ENCODE measurements around the gene PTGR2. TPM values are rescaled to one million over a fixed set of nuclear protein-coding genes. Genes with fewer than 3 reads are reported as not detected.
"Not testable (repeated sequence)": the region's sequence is repeated elsewhere in the genome, so short reads cannot be mapped to it uniquely, and the experiment has no call there.

PTGR2 gene
- total RNA-seq, 1 experiment from 2014 or later, result 12.0 TPM

DNA sequence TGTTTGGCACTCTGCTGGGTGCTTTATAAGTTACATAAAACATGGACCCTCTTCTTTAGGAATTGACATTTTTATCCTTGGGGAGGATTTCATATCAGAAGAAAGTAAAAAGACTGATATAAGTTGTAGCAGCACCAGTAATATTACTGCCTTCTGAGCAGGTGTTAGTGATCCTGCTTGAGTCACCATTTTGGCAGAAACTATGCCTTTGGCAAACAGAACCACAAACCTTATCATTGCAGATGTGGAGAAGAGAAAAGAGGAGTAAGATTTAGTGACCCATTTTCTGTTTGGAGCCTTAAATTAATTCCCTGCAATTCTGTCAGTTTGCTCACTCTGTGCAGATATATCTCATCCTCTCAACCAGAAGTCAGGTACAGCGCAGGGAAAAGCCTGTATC lies 58.0 kb downstream of the PTGR2 start:
- no TSS peak for BruUV-seq (replicated peaks)
- H3K27ac Mint-ChIP-seq (ENCODE audit: unreplicated experiment), result no peak overlapping the region

DNA sequence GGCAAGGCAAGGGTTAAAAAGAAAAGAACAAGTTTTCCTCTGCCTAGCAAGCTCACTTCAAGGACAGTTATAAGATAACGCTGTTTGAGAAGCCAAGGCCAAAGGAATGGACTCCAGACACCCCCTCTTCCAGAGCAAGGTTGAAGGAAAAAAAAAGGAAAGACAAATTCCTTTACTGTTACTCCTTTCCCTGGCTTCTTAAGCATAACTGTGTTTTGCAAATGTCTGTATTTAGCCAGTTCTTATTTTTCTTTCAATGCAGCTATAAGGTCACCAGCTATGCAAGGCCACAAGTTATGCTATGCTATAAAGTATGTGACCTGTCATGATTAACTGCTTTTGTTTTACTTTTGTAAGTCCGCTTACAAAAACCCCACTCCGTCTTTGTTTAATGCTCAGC lies 61.6 kb downstream of the PTGR2 start:
- intact Hi-C loops (cut with micrococcal nuclease; ENCODE audit: unreplicated experiment), result no loop called here
- H3K36me3 Mint-ChIP-seq (ENCODE audit: insufficient read depth, unreplicated experiment), result peaks cover 24% of the 10 kb centered on the region
- H3K4me3 Mint-ChIP-seq (ENCODE audit: low read depth, unreplicated experiment), result no peak overlapping the region
- no peaks in the 10 kb centered on the region for H3K27me3 Mint-ChIP-seq (ENCODE audit: unreplicated experiment)
- no peaks in the 10 kb centered on the region for H3K4me1 Mint-ChIP-seq (ENCODE audit: low read depth, unreplicated experiment)
- CTCF ChIA-PET, result no interaction called here
- DNase-seq, result no peak
- TF ChIP-seq, protein P1, sequence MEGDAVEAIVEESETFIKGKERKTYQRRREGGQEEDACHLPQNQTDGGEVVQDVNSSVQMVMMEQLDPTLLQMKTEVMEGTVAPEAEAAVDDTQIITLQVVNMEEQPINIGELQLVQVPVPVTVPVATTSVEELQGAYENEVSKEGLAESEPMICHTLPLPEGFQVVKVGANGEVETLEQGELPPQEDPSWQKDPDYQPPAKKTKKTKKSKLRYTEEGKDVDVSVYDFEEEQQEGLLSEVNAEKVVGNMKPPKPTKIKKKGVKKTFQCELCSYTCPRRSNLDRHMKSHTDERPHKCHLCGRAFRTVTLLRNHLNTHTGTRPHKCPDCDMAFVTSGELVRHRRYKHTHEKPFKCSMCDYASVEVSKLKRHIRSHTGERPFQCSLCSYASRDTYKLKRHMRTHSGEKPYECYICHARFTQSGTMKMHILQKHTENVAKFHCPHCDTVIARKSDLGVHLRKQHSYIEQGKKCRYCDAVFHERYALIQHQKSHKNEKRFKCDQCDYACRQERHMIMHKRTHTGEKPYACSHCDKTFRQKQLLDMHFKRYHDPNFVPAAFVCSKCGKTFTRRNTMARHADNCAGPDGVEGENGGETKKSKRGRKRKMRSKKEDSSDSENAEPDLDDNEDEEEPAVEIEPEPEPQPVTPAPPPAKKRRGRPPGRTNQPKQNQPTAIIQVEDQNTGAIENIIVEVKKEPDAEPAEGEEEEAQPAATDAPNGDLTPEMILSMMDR (IDR thresholded peaks at IDR 0.05; ENCODE audit: unreplicated experiment), result no peak
- no peaks in the 10 kb centered on the region for H3K9me3 Mint-ChIP-seq (ENCODE audit: low read depth, unreplicated experiment)
- BruUV-seq (replicated peaks), result no TSS peak
- no peak overlapping the region for H3K27ac Mint-ChIP-seq (ENCODE audit: unreplicated experiment)

More for the DNA sequence above, 58.0 kb downstream of the PTGR2 start:
- TF ChIP-seq, protein P1 (IDR thresholded peaks at IDR 0.05; ENCODE audit: unreplicated experiment), result no peak
- H3K4me1 Mint-ChIP-seq (ENCODE audit: low read depth, unreplicated experiment), result no peaks in the 10 kb centered on the region
- peaks cover 40% of the 10 kb centered on the region for H3K36me3 Mint-ChIP-seq (ENCODE audit: insufficient read depth, unreplicated experiment)
- no peak overlapping the region for H3K4me3 Mint-ChIP-seq (ENCODE audit: low read depth, unreplicated experiment)
- no peaks in the 10 kb centered on the region for H3K27me3 Mint-ChIP-seq (ENCODE audit: unreplicated experiment)
- intact Hi-C loops (cut with micrococcal nuclease; ENCODE audit: unreplicated experiment), result no loop called here
- H3K9me3 Mint-ChIP-seq (ENCODE audit: low read depth, unreplicated experiment), result no peaks in the 10 kb centered on the region
- CTCF ChIA-PET, result no interaction called here
- no peak for DNase-seq

- no peak for DNase-seq
- CTCF ChIA-PET, result interaction anchor here (0.6 to 0.9 kb wide), 2 partner anchors 64 to 341 kb away, joined by 3 to 6 read pairs; no protein-coding TSS in a partner anchor
- Mint-ChIP-seq H3K27me3 (ENCODE audit: unreplicated experiment) (no peaks in the 10 kb centered on the region), H3K36me3 (ENCODE audit: insufficient read depth, unreplicated experiment) (peaks cover 15% of the 10 kb centered on the region), H3K4me1 (ENCODE audit: low read depth, unreplicated experiment) (no peaks in the 10 kb centered on the region), H3K27ac (ENCODE audit: unreplicated experiment) (no peak overlapping the region), H3K4me3 (ENCODE audit: low read depth, unreplicated experiment) (no peak overlapping the region), H3K9me3 (ENCODE audit: low read depth, unreplicated experiment) (no peaks in the 10 kb centered on the region)
- intact Hi-C loops (cut with micrococcal nuclease; ENCODE audit: unreplicated experiment), result no loop called here
- TF ChIP-seq, protein P1 (IDR thresholded peaks at IDR 0.05; ENCODE audit: unreplicated experiment), result no peak
- BruUV-seq (replicated peaks), result no TSS peak
These were observed 64.7 kb downstream of the PTGR2 start for GRCh38 chr14:73916324-73916723.

GRCh38 chr14:73919457-73919856 lies 67.8 kb downstream of the PTGR2 start:
- H3K27me3 Mint-ChIP-seq (ENCODE audit: unreplicated experiment); H3K4me1 Mint-ChIP-seq (ENCODE audit: low read depth, unreplicated experiment); H3K27ac Mint-ChIP-seq (ENCODE audit: unreplicated experiment); CTCF ChIA-PET; BruUV-seq (replicated peaks); H3K9me3 Mint-ChIP-seq (ENCODE audit: low read depth, unreplicated experiment); intact Hi-C loops (cut with micrococcal nuclease; ENCODE audit: unreplicated experiment); H3K4me3 Mint-ChIP-seq (ENCODE audit: low read depth, unreplicated experiment); DNase-seq: not testable (repeated sequence)
- H3K36me3 Mint-ChIP-seq (ENCODE audit: insufficient read depth, unreplicated experiment), result peaks cover 14% of the 10 kb centered on the region

- peaks cover 14% of the 10 kb centered on the region for H3K36me3 Mint-ChIP-seq (ENCODE audit: insufficient read depth, unreplicated experiment)
- CTCF ChIA-PET, result no interaction called here
These were observed 72.7 kb downstream of the PTGR2 start for GRCh38 chr14:73924337-73924736.

More at GRCh38 chr14:73924337-73924736, 72.7 kb downstream of the PTGR2 start:
- Mint-ChIP-seq H3K27me3 (ENCODE audit: unreplicated experiment) (no peaks in the 10 kb centered on the region), H3K9me3 (ENCODE audit: low read depth, unreplicated experiment) (no peaks in the 10 kb centered on the region), H3K27ac (ENCODE audit: unreplicated experiment) (no peak overlapping the region), H3K4me1 (ENCODE audit: low read depth, unreplicated experiment) (no peaks in the 10 kb centered on the region), H3K4me3 (ENCODE audit: low read depth, unreplicated experiment) (no peak overlapping the region)
- TF ChIP-seq, protein P1 (IDR thresholded peaks at IDR 0.05; ENCODE audit: unreplicated experiment), result no peak
- no TSS peak for BruUV-seq (replicated peaks)
- intact Hi-C loops (cut with micrococcal nuclease; ENCODE audit: unreplicated experiment), result no loop called here
- no peak for DNase-seq

Other genes with a start within 250 kb of the PTGR2 start
- gene ACOT6, start 239.3 kb upstream of the PTGR2 start, total RNA-seq (2022), result not detected in 2 replicates
- gene DNAL1, start 206.8 kb upstream of the PTGR2 start, total RNA-seq (2022), result 15.2 and 17.0 TPM in 2 replicates
- gene PNMA1, start 137.4 kb upstream of the PTGR2 start, total RNA-seq (2022), result 37.2 and 37.9 TPM in 2 replicates
- 37.6 and 39.7 TPM in 2 replicates for gene ZNF410, start 35.0 kb downstream of the PTGR2 start, total RNA-seq (2022)
- gene FAM161B, start 98.3 kb downstream of the PTGR2 start, total RNA-seq (2022), result 1.6 and 1.7 TPM in 2 replicates
- gene COQ6, start 98.5 kb downstream of the PTGR2 start, total RNA-seq (2022), result 21.9 and 24.5 TPM in 2 replicates
- 10.0 and 10.5 TPM in 2 replicates for gene ENTPD5, start 167.5 kb downstream of the PTGR2 start, total RNA-seq (2022)
- 1.3 and 1.8 TPM in 2 replicates for gene BBOF1, start 167.5 kb downstream of the PTGR2 start, total RNA-seq (2022)
- 17.2 and 19.6 TPM in 2 replicates for gene ALDH6A1, start 232.6 kb downstream of the PTGR2 start, total RNA-seq (2022)
- 9.1 and 11.2 TPM in 2 replicates for gene LIN52, start 233.1 kb downstream of the PTGR2 start, total RNA-seq (2022)

All from Calu3 (cell line).